H7 (cell line): ENCODE results near the gene CHD2. TPM values are rescaled to one million over a fixed set of nuclear protein-coding genes. Genes with fewer than 3 reads are reported as not detected.
A peak's percentile ranks its signal among the peaks of the same experiment; 100 is the strongest.

Experiments used
- DNase-seq: peaks from one replicate; pipeline ENCODE4 v3.0.0; 2012
- H3K27me3 ChIP-seq: 2 replicates; pipeline ENCODE4 v1.6.0; 2011; ENCODE audit warnings: mild to moderate bottlenecking, low read length; ENCODE audit not compliant: control insufficient read depth, insufficient read depth
- H3K36me3 ChIP-seq: replicated peaks from 2 replicates; pipeline ENCODE4 v1.5.1; 2011; ENCODE audit warnings: low read length; ENCODE audit not compliant: control insufficient read depth, insufficient read depth
- H3K4me3 ChIP-seq: 2 replicates; pipeline ENCODE4 v1.5.1; 2011; ENCODE audit warnings: low read depth, mild to moderate bottlenecking, control low read depth, low read length, moderate library complexity; ENCODE audit not compliant: insufficient read depth
- total RNA-seq: library from RNA; depleted of rRNA; stranded (reverse); fragments of >200 nt; shearing (Covaris generic); gene quantifications from 2 replicates; pipeline ENCODE4 v1.2.3, GENCODE V29; 2014

Gene CHD2
- total RNA-seq, 1 experiment from 2014 or later = 29.7 TPM

DNA sequence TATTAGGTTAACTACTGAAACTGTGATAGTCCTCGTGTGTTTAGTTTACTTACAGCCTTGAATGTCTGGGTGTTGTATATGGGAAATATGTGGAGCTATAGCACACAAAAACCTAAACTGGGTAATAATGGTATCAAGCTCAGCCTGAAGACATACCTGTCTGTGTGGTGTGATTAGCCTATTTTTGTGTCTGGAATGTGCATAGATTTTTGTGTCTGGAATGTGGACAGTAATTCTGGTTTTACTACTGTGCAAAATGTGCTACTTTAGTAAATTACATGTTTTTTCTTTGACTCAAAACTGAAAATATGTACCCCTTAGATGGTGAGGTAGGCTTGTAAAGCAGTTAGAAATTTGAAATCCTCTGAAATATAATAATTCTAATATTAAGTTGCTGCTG lies 43.5 kb downstream of the CHD2 start:
- H3K4me3 ChIP-seq = no peak overlapping the region
- no peak for DNase-seq
- no peaks in the 10 kb centered on the region for H3K27me3 ChIP-seq
- peaks cover 31% of the 10 kb centered on the region for H3K36me3 ChIP-seq

DNA sequence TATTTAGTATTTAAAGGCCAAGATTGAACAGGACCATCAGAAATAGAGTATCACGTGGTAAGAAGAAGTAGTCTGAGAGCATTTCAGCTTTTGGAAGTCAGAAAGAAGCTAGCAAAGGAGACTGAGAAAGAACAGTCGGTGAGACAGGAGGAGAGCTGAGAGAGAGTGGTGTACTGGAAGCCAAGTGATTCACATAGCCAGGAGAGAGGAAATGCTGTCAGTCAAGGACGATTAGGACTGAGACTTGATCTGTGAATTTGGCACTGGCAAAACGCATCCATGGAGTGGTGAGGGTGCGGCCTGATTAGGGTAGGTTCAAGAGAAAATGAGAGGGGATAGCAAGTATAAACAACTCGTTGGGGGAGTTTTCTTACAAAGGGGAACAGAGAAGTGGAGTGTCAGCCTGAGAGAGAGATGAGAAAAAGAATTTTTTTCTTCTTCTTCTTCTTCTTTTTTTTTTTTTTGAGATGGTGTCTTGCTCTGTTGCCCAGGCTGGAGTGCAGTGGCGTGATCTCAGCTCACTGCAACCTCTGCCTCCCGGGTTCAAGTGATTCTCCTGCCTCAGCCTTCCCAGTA lies 44.9 kb downstream of the CHD2 start:
- DNase-seq = no peak
- Histone ChIP-seq H3K27me3 (no peaks in the 10 kb centered on the region), H3K36me3 (peaks cover 27% of the 10 kb centered on the region), H3K4me3 (no peak overlapping the region)

GRCh38 chr15:92947071-92947730 lies 47.1 kb downstream of the CHD2 start:
- peaks cover 30% of the 10 kb centered on the region for H3K36me3 ChIP-seq
- no peak overlapping the region for H3K4me3 ChIP-seq
- no peaks in the 10 kb centered on the region for H3K27me3 ChIP-seq
- no peak for DNase-seq

DNA sequence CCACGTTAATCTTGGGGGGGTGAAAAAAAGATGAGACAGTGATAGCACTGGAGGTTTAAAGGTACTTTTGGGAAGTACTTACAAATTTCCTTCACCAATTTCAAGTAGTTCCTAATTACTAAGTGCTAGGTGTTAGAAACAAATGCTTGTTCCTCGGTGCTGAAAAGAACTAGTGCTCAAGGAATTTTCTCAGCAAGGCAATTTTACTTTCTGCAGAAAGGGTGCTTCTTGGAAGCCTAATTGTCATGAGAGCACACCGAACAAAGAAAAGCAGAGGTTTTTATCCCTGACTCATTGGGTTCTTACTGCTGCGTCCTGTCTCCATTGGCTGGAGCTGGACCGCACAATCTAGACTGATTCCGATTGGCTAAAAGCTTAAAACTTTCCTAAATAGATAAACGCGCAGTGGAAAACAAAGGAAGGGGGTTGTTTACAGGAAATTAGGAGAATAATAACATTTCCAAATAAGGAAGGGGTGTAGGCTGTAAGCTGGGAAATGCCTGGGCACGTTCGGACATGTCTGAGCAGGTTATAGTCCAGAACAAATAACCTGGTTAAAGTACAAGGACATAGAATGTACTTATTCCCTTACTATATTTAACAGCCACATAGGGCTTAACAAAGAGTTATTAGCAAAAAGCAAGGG lies 49.6 kb downstream of the CHD2 start:
- H3K27me3 ChIP-seq = no peaks in the 10 kb centered on the region
- H3K36me3 ChIP-seq = peaks cover 33% of the 10 kb centered on the region
- H3K4me3 ChIP-seq = no peak overlapping the region
- DNase-seq = no peak

GRCh38 chr15:92951800-92952457 lies 51.8 kb downstream of the CHD2 start:
- no peak for DNase-seq
- Histone ChIP-seq H3K36me3 (peaks cover 30% of the 10 kb centered on the region), H3K4me3 (no peak overlapping the region), H3K27me3 (no peaks in the 10 kb centered on the region)

DNA sequence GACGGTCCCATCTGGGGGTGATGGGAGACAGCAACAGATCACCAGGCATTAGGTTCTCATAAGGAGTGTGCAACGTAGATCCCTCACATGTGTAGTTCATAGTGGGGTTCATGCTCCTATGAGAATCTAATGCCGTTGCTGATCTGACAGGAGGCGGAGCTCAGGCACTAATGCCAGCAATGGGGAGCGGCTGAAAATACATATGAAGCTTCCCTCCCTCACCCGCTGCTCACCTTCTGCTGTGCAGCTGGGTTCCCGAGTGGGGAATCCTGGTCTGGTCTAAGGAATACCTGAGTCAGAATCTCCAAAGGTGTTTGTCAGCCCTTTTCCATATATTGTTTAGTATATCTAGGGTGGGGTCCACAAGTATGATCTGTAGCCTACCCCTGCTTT lies 52.3 kb downstream of the CHD2 start:
- Histone ChIP-seq H3K36me3 (peaks cover 29% of the 10 kb centered on the region), H3K4me3 (no peak overlapping the region), H3K27me3 (no peaks in the 10 kb centered on the region)
- DNase-seq = no peak

DNA sequence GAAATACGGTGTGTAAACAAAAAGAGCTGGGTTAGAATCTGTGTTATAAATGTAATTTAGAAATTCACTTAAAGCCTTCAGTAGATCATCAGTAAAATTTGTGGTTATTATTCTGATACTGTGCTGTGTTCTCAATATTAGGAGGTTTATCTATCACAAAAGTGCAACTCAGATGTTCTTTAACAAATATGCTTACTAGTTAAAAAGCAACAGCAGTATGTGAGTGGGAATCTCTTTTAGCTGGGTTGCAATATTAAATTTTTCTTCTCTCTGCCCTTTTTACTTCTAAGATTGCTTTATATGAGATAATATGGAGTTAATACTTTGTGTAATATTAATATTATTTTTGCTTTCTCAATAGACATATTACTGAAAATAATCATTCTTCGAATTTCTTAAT lies 53.4 kb downstream of the CHD2 start:
- peaks cover 27% of the 10 kb centered on the region for H3K36me3 ChIP-seq
- DNase-seq = no peak
- no peak overlapping the region for H3K4me3 ChIP-seq
- H3K27me3 ChIP-seq = no peaks in the 10 kb centered on the region

DNA sequence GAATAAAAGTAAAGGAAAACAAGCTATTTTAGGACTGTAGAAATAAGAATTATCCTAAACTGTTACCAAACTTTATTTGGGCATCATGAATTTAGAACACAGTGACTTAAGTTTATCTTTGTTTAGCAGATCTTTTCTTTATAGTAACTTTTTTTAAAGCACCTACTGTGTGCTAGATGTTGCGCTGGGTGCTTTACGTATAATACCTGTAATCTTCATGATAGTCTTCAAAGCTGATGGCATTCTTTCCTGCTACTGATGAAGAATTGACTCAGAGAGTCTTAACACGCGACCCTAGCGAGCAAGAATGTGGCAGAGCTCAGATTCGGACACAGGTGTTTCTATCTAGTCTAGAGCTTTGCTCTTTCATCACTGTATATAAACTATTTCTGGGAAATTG lies 53.9 kb downstream of the CHD2 start:
- Histone ChIP-seq H3K27me3 (no peaks in the 10 kb centered on the region), H3K4me3 (no peak overlapping the region), H3K36me3 (peaks cover 26% of the 10 kb centered on the region)
- DNase-seq = no peak

DNA sequence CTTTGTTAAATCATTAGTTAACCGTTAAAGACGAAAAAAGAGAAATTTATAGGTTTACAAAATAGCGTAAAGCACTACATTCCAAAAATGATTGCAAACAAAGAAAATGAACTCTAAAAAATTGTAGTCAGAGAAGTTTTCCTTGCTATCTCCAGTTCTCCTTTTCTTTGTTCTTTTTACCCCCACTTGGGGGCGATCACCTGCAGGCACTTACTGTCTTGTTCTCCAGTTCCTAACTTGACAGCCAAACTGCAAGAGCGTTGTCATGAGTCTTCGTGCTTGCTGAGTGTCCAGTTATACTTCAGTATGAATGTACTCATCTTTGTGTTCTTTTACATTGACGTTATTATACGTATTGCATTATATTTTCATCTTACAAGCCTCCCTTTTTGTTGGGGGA lies 54.5 kb downstream of the CHD2 start:
- Histone ChIP-seq H3K4me3 (no peak overlapping the region), H3K27me3 (no peaks in the 10 kb centered on the region), H3K36me3 (peaks cover 27% of the 10 kb centered on the region)
- DNase-seq = peak; percentile 12

DNA sequence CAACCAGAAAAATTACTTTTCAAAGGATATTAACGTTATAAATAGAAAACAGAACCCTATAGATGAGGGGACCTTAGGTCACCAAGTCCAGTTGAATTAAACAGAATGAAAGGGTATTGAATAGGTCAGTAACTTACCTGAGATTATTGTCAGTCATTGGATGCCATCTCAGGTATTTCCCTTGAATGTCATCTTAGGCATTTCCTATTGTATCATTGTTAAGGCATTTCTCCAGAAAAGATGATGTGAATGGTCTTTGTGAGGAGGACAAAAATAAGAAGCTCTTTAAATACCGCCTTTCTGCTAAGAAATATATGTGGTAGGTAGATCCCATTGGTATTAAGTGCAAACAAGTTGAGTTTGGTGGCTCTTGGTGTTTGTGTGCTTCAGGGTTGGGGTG lies 55.6 kb downstream of the CHD2 start:
- no peak overlapping the region for H3K4me3 ChIP-seq
- no peak for DNase-seq
- H3K27me3 ChIP-seq = no peaks in the 10 kb centered on the region
- H3K36me3 ChIP-seq = peaks cover 22% of the 10 kb centered on the region

GRCh38 chr15:92958105-92958504 lies 58.0 kb downstream of the CHD2 start:
- no peaks in the 10 kb centered on the region for H3K27me3 ChIP-seq
- H3K36me3 ChIP-seq = peaks cover 15% of the 10 kb centered on the region
- H3K4me3 ChIP-seq = no peak overlapping the region
- DNase-seq = no peak

DNA sequence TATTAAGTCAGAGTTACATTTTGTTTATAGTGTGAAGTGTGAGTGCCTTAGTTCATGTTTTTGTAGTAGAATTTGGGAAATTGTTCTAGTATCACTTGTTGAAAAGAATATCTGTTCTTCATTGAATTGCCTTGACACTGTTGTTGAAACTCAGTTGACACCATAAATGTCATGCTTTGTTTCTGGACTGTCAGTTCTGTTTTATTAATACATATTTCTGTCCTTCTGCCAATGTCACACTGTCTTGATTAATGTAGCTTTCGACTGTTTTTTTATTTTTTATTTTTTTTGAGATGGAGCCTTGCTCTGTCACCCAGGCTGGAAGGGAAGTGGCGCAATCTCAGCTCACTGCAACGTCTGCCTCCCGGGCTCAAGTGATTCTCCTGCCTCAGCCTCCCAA lies 59.1 kb downstream of the CHD2 start:
- H3K4me3 ChIP-seq = no peak overlapping the region
- peaks cover 11% of the 10 kb centered on the region for H3K36me3 ChIP-seq
- no peaks in the 10 kb centered on the region for H3K27me3 ChIP-seq
- no peak for DNase-seq

DNA sequence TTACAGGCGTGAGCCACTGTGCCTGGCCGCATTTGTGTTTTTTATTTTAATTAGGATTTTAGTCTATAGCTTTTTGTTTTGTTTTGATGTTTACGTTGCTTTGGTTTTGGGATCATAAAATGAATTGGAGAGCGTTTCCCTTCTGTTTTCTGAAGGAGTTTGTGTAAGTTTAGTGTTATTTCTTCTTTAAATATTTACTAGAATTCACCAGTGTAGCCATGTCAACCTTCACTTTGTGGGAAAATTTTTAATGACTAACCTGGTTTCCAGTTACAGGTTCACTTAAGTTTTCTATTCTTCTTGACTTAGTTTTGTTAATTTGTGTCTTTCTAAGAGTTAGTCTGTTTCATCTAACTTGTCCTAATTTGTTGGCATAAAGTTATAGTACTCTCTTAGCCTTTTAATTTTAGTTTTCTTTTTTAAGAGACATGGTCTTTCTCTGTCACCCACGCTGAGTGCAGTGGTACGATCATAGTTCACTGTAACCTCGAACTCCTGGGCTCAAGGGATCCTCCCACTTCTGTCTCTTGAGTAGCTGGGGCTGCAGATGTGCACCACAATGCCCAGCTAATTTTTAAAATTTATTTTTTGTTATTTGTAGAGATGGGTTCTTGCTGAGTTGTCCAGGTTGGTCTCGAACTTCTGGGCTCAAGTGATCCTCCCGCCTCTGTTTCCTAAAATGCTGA lies 61.0 kb downstream of the CHD2 start:
- peaks cover 3% of the 10 kb centered on the region for H3K36me3 ChIP-seq
- DNase-seq = no peak
- H3K4me3 ChIP-seq = no peak overlapping the region

DNA sequence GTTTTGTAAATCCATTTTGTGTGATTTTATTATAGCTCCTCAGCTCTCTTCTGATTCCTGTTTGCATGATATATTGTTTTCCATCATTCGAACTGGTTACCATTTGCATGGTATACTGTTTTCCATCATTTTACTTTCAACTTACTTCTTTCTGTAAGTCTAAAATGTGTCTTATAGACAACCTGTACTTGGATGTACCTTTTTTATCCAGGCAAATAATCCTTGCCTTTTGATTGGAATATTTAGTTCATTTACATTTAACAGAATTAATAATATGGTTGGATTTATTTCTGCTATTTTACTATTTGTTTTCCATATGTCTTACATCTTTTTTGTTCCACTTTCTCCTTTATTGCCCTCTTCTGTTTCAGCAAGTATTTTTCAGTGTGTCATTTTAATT lies 62.8 kb downstream of the CHD2 start:
- H3K36me3 ChIP-seq = peaks cover 1% of the 10 kb centered on the region
- DNase-seq = no peak
- H3K4me3 ChIP-seq = no peak overlapping the region
- H3K27me3 ChIP-seq = no peaks in the 10 kb centered on the region

More for the DNA sequence above, 61.0 kb downstream of the CHD2 start:
- no peaks in the 10 kb centered on the region for H3K27me3 ChIP-seq
